SK-N-SH treated with all-trans-retinoic acid at 6 μM for 48 hours (cell line): Measurements from ENCODE around the gene SLC30A10.
"Not testable (repeated sequence)": the region's sequence is repeated elsewhere in the genome, so short reads cannot be mapped to it uniquely, and the experiment has no call there.

ENCODE experiments used
- BACH2 ChIP-seq: fragments of 250-450 bp; sonication (Bioruptor Pico); IDR thresholded peaks from 2 replicates; pipeline ENCODE4 v1.9.0; 2021; ENCODE audit warnings: mild to moderate bottlenecking, borderline replicate concordance
- ESRRG ChIP-seq: fragments of 250-450 bp; sonication (Bioruptor Pico); IDR thresholded peaks from 2 replicates; pipeline ENCODE4 v1.6.1; 2021; ENCODE audit warnings: mild to moderate bottlenecking
- PATZ1 ChIP-seq: fragments of 250-450 bp; sonication (Bioruptor Pico); IDR thresholded peaks from 2 replicates; pipeline ENCODE4 v1.8.0; 2020; ENCODE audit warnings: mild to moderate bottlenecking, moderate library complexity, borderline replicate concordance
- PPARA ChIP-seq: fragments of 250-450 bp; sonication (Bioruptor Pico); IDR thresholded peaks from 2 replicates; pipeline ENCODE4 v1.5.0; 2020; ENCODE audit warnings: mild to moderate bottlenecking, borderline replicate concordance
- RARB ChIP-seq: fragments of 250-450 bp; sonication (Bioruptor Pico); IDR thresholded peaks from 2 replicates; pipeline ENCODE4 v1.8.0; 2021; ENCODE audit warnings: mild to moderate bottlenecking, moderate library complexity
- SNAI2 ChIP-seq: fragments of 250-450 bp; sonication (Bioruptor Pico); IDR thresholded peaks from 2 replicates; pipeline ENCODE4 v1.5.0; 2020; ENCODE audit warnings: mild to moderate bottlenecking, moderate library complexity
- ZFP3 ChIP-seq: fragments of 250-450 bp; sonication (Bioruptor Pico); IDR thresholded peaks from 2 replicates; pipeline ENCODE4 v1.5.0; 2020; ENCODE audit warnings: mild to moderate bottlenecking, moderate library complexity

GRCh38 chr1:219892271-219892670 lies 36.1 kb downstream of the SLC30A10 start:
- not testable (repeated sequence) for TF ChIP-seq ESRRG (CRISPR knock-in tag); PPARA (CRISPR knock-in tag); RARB (CRISPR knock-in tag); SNAI2; PATZ1 (CRISPR knock-in tag); BACH2 (CRISPR knock-in tag); ZFP3 (CRISPR knock-in tag)
